Fibroblast of pulmonary artery (primary cell): ENCODE data around the gene LARGE1.
A peak's percentile ranks its signal among the peaks of the same experiment; 100 is the strongest.

Source experiments
- DNase-seq: peaks from one replicate; pipeline ENCODE4 v3.0.0-alpha.2; 2010; ENCODE audit warnings: low read depth
- H3K4me3 ChIP-seq: replicated peaks from 2 replicates; pipeline ENCODE4 v1.5.1; 2011; ENCODE audit warnings: low read depth, mild to moderate bottlenecking, control low read depth, low read length, moderate library complexity
- TF ChIP-seq, protein P1 (sequence below): IDR thresholded peaks from 2 replicates; pipeline ENCODE4 v1.5.1; 2011; ENCODE audit warnings: mild to moderate bottlenecking, control low read depth, low read length, inconsistent platforms; ENCODE audit errors: missing control alignments

The LARGE1 gene

GRCh38 chr22:33922349-33922681 lies 2.0 kb upstream of the LARGE1 start:
- TF ChIP-seq, protein P1, sequence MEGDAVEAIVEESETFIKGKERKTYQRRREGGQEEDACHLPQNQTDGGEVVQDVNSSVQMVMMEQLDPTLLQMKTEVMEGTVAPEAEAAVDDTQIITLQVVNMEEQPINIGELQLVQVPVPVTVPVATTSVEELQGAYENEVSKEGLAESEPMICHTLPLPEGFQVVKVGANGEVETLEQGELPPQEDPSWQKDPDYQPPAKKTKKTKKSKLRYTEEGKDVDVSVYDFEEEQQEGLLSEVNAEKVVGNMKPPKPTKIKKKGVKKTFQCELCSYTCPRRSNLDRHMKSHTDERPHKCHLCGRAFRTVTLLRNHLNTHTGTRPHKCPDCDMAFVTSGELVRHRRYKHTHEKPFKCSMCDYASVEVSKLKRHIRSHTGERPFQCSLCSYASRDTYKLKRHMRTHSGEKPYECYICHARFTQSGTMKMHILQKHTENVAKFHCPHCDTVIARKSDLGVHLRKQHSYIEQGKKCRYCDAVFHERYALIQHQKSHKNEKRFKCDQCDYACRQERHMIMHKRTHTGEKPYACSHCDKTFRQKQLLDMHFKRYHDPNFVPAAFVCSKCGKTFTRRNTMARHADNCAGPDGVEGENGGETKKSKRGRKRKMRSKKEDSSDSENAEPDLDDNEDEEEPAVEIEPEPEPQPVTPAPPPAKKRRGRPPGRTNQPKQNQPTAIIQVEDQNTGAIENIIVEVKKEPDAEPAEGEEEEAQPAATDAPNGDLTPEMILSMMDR = no peak
- peak; percentile 29 for DNase-seq
- peak overlapping the region; percentile 68 for H3K4me3 ChIP-seq

GRCh38 chr22:33921525-33922348 lies 1.5 kb upstream of the LARGE1 start:
- TF ChIP-seq, protein P1 = no peak
- peak; percentile 57 for DNase-seq
- H3K4me3 ChIP-seq = peak overlapping the region; percentile 68

- peak; percentile 96 for DNase-seq
- TF ChIP-seq, protein P1 = no peak
These were observed 750 bp upstream of the LARGE1 start for GRCh38 chr22:33920927-33921524.

DNA sequence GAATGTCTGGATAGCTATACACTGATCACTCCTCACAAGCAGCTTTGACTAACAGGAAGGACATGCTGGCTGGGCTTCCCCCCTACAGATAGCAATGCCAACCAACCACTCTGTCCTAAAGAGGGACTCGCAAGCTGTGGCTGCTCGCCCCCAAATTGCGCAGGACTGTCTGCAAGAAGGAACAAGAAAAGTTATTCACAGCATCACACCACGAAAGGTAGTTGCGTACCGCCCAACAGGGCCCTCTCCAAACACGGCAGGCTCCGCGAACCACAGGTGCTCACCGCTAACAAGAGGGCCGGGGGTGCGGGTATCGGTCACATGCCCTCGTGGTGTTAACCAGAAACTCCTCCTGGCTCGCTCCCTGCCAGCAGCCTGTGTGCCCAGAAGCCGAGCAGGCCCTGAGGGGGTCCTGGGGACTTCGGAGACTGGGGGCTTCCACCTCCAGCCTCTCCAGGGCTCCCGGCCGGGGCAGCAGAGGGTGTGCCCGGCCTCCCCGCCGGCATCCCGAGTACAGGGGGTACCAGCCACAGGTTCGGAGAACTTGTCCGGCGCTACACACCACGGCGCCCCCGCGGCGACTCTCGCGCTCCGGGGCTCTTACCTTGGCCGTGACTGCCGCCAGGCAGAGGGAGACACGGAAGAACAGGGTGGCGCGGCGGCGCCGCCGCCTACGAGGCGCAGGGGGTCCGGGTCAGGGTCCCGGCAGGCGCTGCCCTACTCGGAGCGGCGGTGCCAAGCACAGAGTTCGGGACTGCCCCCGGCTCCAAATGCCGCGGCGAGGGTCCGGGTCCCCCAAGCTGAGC lies 682 bp downstream of the LARGE1 start:
- TF ChIP-seq, protein P1 = no peak
- DNase-seq = peak; percentile 16
- peak overlapping the region; percentile 64 for H3K4me3 ChIP-seq

More at GRCh38 chr22:33920927-33921524, 750 bp upstream of the LARGE1 start:
- peak overlapping the region; percentile 68 for H3K4me3 ChIP-seq

- H3K4me3 ChIP-seq = no peak overlapping the region
- TF ChIP-seq, protein P1 = no peak
- no peak for DNase-seq
These were observed 1.5 kb downstream of the LARGE1 start for GRCh38 chr22:33918676-33919365.

DNA sequence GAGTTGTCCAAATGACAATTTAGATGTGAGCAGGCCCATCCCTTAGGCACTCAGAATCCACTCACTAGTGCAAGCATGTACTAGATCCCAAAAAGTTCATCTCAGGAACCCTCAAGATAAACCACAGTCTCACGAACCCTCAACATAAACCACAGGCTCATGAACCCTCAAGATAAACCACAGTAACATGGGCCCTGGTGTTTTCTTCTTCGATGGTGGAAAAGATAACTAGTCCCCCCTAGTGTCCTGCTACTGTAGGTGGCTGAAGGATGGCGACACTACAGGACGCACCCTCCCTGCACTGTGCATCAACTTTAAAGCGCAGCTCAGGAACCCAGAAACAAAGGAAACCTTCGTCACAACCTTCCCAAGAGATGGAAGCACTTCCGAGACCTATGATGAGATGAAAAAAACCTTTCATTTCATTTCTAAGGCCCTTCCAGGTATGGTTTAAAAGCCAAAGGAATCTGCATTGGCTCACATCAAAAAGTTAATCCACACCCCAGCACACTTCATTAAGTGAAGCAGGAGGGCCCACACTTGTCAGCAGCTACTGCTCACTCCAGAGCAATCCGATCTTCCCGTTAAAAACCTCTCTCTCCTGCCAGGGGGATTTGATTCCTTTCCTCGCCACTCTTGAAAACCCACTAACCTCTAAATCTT lies 2.4 kb downstream of the LARGE1 start:
- TF ChIP-seq, protein P1 = no peak
- H3K4me3 ChIP-seq = no peak overlapping the region
- DNase-seq = no peak
